Central memory CD8-positive, alpha-beta T cell (primary cell): ENCODE results near the gene KLHDC3.

Experiments
- ATAC-seq: fragments of 150-1000 bp; cut with Tn5 transposase; replicated peaks from 2 replicates; pipeline ENCODE4 v1.10.0; 2022; ENCODE audit warnings: mild to moderate bottlenecking, moderate FRiP score, moderate number of reproducible peaks; ENCODE audit not compliant: poor library complexity, severe bottlenecking; ENCODE audit errors: extremely low read depth
- DNase-seq, 2 donors: peaks; one replicate each; pipeline ENCODE4 v3.0.0; 2021; ENCODE audit warnings: low spot score in 2 of 2
- H3K27ac Mint-ChIP-seq: one replicate; pipeline ENCODE4 v1.8.0; 2022; ENCODE audit warnings: low read depth, mild to moderate bottlenecking, moderate library complexity, mixed read lengths
- H3K27me3 Mint-ChIP-seq: one replicate; pipeline ENCODE4 v1.8.0; 2022; ENCODE audit warnings: mixed read lengths
- H3K36me3 Mint-ChIP-seq: one replicate; pipeline ENCODE4 v1.8.0; 2022; ENCODE audit warnings: mild to moderate bottlenecking, moderate library complexity, mixed read lengths; ENCODE audit not compliant: insufficient read depth
- H3K4me1 Mint-ChIP-seq: one replicate; pipeline ENCODE4 v1.8.0; 2022; ENCODE audit warnings: mixed read lengths
- H3K4me3 Mint-ChIP-seq: one replicate; pipeline ENCODE4 v1.8.0; 2022; ENCODE audit warnings: mild to moderate bottlenecking, moderate library complexity, mixed read lengths
- H3K9me3 Mint-ChIP-seq: one replicate; pipeline ENCODE4 v1.8.0; 2022; ENCODE audit warnings: mixed read lengths

The KLHDC3 gene

GRCh38 chr6:43013843-43014433, at the start of gene KLHDC3, which contains the start of gene MEA1:
KLHDC3 (plus strand) TSS chr6:43014249; CDS start chr6:43017193, 2,944 bp downstream.
MEA1 (minus strand) TSS chr6:43013946; CDS start chr6:43013813, 133 bp downstream.
- peak; percentile 98 for ATAC-seq
- Mint-ChIP-seq H3K4me1 (peaks cover 45% of the 10 kb centered on the region), H3K9me3 (no peaks in the 10 kb centered on the region), H3K36me3 (peaks cover 12% of the 10 kb centered on the region), H3K27ac (peak within 1 kb of the TSS; percentile 92), H3K27me3 (no peaks in the 10 kb centered on the region), H3K4me3 (peak within 1 kb of the TSS; percentile 89)
- peak; percentile 90 to 98 for DNase-seq

DNA sequence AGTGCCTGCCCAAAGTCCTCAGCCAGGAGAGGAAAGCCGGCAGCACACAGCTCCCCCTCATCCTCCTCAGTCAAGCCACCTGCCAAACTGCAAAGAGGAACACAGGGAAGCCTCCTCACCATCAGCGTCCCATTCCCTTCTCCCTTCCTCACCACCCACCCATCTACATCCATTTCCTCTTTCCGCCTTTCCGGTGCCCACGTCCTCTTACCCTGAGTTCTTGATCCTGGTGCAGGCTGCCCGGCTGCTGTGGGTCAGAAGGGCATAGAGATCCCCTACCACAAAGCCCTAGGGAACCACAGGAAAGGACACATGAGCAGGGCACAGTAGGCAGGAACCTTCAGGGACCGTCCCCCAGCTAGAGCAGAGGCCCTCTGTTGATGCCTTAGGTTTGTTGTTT, 47.5 kb upstream of the KLHDC3 start:
- Mint-ChIP-seq H3K9me3 (no peaks in the 10 kb centered on the region), H3K4me3 (no peak overlapping the region), H3K4me1 (no peaks in the 10 kb centered on the region), H3K27me3 (no peaks in the 10 kb centered on the region), H3K36me3 (peaks cover 10% of the 10 kb centered on the region), H3K27ac (no peak overlapping the region)
- ATAC-seq (no peak), DNase-seq (no peak)

GRCh38 chr6:42967228-42967627, 46.8 kb upstream of the KLHDC3 start:
- peaks cover 7% of the 10 kb centered on the region for H3K36me3 Mint-ChIP-seq
- no peaks in the 10 kb centered on the region for H3K4me1 Mint-ChIP-seq
- no peak overlapping the region for H3K4me3 Mint-ChIP-seq
- no peaks in the 10 kb centered on the region for H3K9me3 Mint-ChIP-seq
- no peak for ATAC-seq
- H3K27ac Mint-ChIP-seq, result no peak overlapping the region
- H3K27me3 Mint-ChIP-seq, result no peaks in the 10 kb centered on the region
- DNase-seq, result no peak

DNA sequence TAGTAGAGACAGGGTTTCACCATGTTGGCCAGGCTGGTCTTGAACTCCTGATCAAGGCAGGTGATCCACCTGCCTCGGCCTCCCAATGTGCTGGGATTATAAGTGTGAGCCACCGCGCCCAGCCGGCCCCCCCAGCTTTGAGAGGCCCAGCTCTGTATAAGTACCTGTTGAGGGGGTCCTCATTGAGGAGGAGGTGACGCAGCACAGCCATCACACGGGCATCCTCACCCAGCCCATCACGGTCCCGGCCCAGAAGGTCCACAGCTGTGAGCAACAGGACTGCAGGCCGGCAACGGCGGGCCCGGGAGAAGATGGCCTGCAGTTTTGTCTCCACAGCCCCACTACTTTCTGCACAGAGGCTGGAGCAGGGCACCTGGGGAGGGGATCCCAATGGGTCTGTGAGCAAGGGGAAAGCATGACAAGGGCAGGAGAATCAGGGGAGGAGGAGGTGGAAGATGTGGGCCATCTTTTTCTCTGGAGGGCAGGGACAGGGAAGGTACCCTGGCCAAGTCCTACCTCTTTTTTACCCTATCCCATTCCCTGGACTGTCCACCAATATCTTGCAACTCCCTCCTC, 45.8 kb upstream of the KLHDC3 start:
- ATAC-seq, result no peak
- no peaks in the 10 kb centered on the region for H3K4me1 Mint-ChIP-seq

DNA sequence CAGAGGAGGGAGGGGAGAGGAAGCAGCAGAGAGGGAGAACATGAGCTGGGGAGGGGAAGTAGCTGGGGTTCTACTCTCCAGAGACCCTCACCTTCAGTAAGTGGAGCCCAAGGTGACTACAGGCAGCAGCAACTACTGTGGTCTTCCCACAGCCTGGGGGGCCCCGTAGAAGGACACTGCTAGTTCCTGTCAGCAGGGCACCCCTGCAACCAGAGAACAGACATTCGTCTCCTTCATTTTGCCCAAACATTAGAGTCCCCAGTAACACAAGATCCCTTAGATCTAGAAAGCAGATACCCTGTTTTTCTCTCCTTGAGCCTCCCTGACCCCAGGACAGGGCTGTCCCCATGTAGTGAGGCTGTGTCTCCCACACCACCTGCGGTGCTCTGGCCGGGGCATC, 45.3 kb upstream of the KLHDC3 start:
- H3K27me3 Mint-ChIP-seq, result no peaks in the 10 kb centered on the region
- H3K36me3 Mint-ChIP-seq, result peaks cover 5% of the 10 kb centered on the region
- H3K4me1 Mint-ChIP-seq, result peaks cover 2% of the 10 kb centered on the region
- H3K27ac Mint-ChIP-seq, result no peak overlapping the region
- H3K4me3 Mint-ChIP-seq, result no peak overlapping the region
- no peaks in the 10 kb centered on the region for H3K9me3 Mint-ChIP-seq
- DNase-seq (no peak), ATAC-seq (no peak)

More for the DNA sequence above, 45.8 kb upstream of the KLHDC3 start:
- peaks cover 7% of the 10 kb centered on the region for H3K36me3 Mint-ChIP-seq
- H3K27me3 Mint-ChIP-seq, result no peaks in the 10 kb centered on the region
- no peak for DNase-seq
- no peak overlapping the region for H3K27ac Mint-ChIP-seq
- no peaks in the 10 kb centered on the region for H3K9me3 Mint-ChIP-seq
- no peak overlapping the region for H3K4me3 Mint-ChIP-seq

- no peak for ATAC-seq
- H3K9me3 Mint-ChIP-seq, result no peaks in the 10 kb centered on the region
- peaks cover 4% of the 10 kb centered on the region for H3K4me1 Mint-ChIP-seq
- peaks cover 4% of the 10 kb centered on the region for H3K36me3 Mint-ChIP-seq
- no peak for DNase-seq
- H3K27ac Mint-ChIP-seq, result no peak overlapping the region
- H3K27me3 Mint-ChIP-seq, result no peaks in the 10 kb centered on the region
- no peak overlapping the region for H3K4me3 Mint-ChIP-seq
Observed at GRCh38 chr6:42969431-42969830, 44.6 kb upstream of the KLHDC3 start.

DNA sequence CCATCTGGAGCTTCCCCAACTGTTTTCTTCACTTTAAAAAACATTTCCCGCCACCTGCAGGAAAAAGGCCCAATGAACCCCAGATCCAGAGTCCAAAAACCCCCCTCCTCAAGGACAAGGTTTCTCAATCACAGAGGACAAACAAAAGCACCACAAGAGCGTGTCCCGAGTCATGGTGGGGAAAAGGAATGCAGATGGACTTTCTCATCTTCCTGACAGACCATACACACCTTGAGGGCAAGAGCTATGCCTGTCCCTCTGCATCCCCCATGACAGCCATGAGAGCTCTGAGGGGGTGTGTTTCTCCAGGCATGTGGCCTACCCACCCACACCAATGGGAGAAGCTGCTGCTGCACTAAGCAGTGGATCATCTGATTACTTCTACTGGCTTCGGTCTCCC, 44.1 kb upstream of the KLHDC3 start:
- H3K27me3 Mint-ChIP-seq, result no peaks in the 10 kb centered on the region
- H3K27ac Mint-ChIP-seq, result no peak overlapping the region
- DNase-seq, result no peak
- no peak for ATAC-seq
- H3K36me3 Mint-ChIP-seq, result peaks cover 2% of the 10 kb centered on the region
- peaks cover 6% of the 10 kb centered on the region for H3K4me1 Mint-ChIP-seq
- no peak overlapping the region for H3K4me3 Mint-ChIP-seq
- H3K9me3 Mint-ChIP-seq, result no peaks in the 10 kb centered on the region

GRCh38 chr6:42970871-42971612, 43.0 kb upstream of the KLHDC3 start:
- H3K36me3 Mint-ChIP-seq, result peaks cover 2% of the 10 kb centered on the region
- peak overlapping the region; percentile 44 for H3K27ac Mint-ChIP-seq
- no peak overlapping the region for H3K4me3 Mint-ChIP-seq
- no peaks in the 10 kb centered on the region for H3K27me3 Mint-ChIP-seq
- ATAC-seq (no peak), DNase-seq (no peak)
- no peaks in the 10 kb centered on the region for H3K9me3 Mint-ChIP-seq
- H3K4me1 Mint-ChIP-seq, result peaks cover 13% of the 10 kb centered on the region

DNA sequence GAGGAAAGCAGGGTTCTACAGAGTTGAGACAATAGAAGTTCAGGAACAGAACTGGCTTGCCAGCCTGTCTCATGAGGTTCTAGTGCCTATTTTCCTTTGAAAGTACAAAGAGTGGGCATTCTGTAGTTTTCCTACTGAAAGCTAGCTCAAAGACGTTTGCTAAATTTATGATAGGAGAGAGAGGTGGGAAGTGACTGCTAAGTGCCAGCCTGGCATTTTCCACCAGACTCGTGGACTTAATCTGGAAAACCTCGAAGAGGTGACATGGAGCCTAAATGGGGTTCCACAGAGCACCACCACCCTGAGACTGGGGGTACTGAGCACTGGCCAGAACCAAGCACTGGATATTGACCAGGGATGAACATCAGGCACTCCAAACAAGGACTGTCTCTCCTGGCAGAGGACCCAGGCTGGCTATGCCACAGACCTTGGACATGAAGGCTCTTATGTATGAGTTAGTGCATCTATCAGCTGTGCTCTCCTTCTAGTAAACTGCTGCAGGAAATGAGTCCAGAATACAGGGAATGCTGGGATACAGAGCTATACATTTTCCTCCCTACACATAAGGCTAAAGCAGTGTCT, 42.2 kb upstream of the KLHDC3 start:
- ATAC-seq, result no peak
- Mint-ChIP-seq H3K36me3 (peaks cover 2% of the 10 kb centered on the region), H3K4me3 (no peak overlapping the region), H3K27me3 (no peaks in the 10 kb centered on the region), H3K9me3 (no peaks in the 10 kb centered on the region), H3K4me1 (peaks cover 16% of the 10 kb centered on the region), H3K27ac (no peak overlapping the region)
- DNase-seq, result no peak

- Mint-ChIP-seq H3K36me3 (peaks cover 7% of the 10 kb centered on the region), H3K9me3 (no peaks in the 10 kb centered on the region), H3K27ac (no peak overlapping the region), H3K4me3 (no peak overlapping the region), H3K4me1 (peaks cover 29% of the 10 kb centered on the region), H3K27me3 (no peaks in the 10 kb centered on the region)
- no peak for ATAC-seq
- no peak for DNase-seq
Observed at GRCh38 chr6:42973926-42974325, 40.1 kb upstream of the KLHDC3 start.

DNA sequence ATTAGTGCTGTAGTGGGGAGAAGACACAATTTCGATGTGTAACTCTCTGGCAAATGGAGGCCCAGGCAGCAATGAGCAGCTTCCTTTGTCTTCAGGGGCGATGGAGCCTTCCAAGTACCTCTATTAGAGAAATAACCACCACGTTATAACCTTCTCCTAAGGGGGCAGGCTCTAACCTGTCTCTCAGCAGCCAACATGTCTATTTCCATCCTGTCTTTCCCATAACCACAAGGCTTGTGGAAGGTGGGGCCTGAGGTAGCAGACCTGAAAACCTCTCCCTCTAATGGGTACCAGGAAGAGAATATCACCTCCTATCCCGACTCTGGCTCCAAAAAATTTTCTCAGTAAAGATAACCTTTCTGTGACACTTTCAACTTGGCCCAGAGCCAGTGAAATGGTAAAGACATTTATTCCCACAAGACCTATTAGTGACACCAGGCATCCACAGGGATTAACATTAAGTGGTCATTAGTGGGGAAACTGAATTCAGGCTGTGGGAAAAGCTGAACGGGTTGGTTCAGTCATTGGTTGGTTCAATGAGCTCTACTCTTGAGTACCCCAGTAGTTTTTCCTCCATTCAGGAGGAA, 39.0 kb upstream of the KLHDC3 start:
- Mint-ChIP-seq H3K4me3 (no peak overlapping the region), H3K9me3 (no peaks in the 10 kb centered on the region), H3K27ac (peak overlapping the region; percentile 55), H3K27me3 (no peaks in the 10 kb centered on the region), H3K36me3 (peaks cover 14% of the 10 kb centered on the region), H3K4me1 (peaks cover 40% of the 10 kb centered on the region)
- ATAC-seq (no peak), DNase-seq (no peak)

GRCh38 chr6:42978487-42978838, 35.6 kb upstream of the KLHDC3 start:
- DNase-seq (no peak), ATAC-seq (no peak)
- no peaks in the 10 kb centered on the region for H3K27me3 Mint-ChIP-seq
- H3K4me3 Mint-ChIP-seq, result peak overlapping the region; percentile 89
- peaks cover 41% of the 10 kb centered on the region for H3K4me1 Mint-ChIP-seq
- no peaks in the 10 kb centered on the region for H3K9me3 Mint-ChIP-seq
- peak overlapping the region; percentile 93 for H3K27ac Mint-ChIP-seq
- H3K36me3 Mint-ChIP-seq, result peaks cover 16% of the 10 kb centered on the region
